Peyer's patch (tissue), 4 donors: Measurements from ENCODE around the gene RXRG. TPM values are rescaled to one million over a fixed set of nuclear protein-coding genes. Genes with fewer than 3 reads are reported as not detected.
A peak's percentile ranks its signal among the peaks of the same experiment; 100 is the strongest.

Experiments
- DNase-seq, 3 donors: peaks; one replicate each; pipeline ENCODE4 v3.0.0-alpha.2; 2017 to 2019
- H3K27ac ChIP-seq, 4 donors: fragments of 200-600 bp; sonication (generic); one replicate each; pipeline ENCODE4 v1.5.1; 2016 to 2019
- H3K27me3 ChIP-seq, 2 donors: fragments of 200-600 bp; sonication (generic); one replicate each; pipeline ENCODE4 v1.5.1; 2019
- H3K36me3 ChIP-seq, 3 donors: fragments of 200-600 bp; sonication (generic); one replicate each; pipeline ENCODE4 v1.5.1; 2016 to 2019
- H3K4me1 ChIP-seq, 4 donors: fragments of 200-600 bp; sonication (generic); one replicate each; pipeline ENCODE4 v1.5.1; 2016 to 2019
- H3K4me3 ChIP-seq, 4 donors: fragments of 200-600 bp; sonication (generic); 1 replicate in 3 of 4; 2 replicates in 1 of 4; pipeline ENCODE4 v1.5.1; 2016 to 2019; ENCODE audit warnings: mild to moderate bottlenecking in 1 of 4
- H3K9me3 ChIP-seq, 4 donors: fragments of 200-600 bp; sonication (generic); one replicate each; pipeline ENCODE4 v1.5.1; 2016 to 2019; ENCODE audit warnings: mild to moderate bottlenecking in 1 of 4
- POLR2A ChIP-seq, 2 donors: fragments of 450-650 bp; IDR thresholded peaks; one replicate each; pipeline ENCODE4 v1.5.1; 2017; ENCODE audit warnings: antibody characterized with exemption in 2 of 2, mild to moderate bottlenecking in 2 of 2, moderate library complexity in 2 of 2
- total RNA-seq, 4 donors: library from RNA; depleted of rRNA; stranded (reverse); fragments of >200 nt; gene quantifications; one replicate each; pipeline ENCODE4 v1.1.0, GENCODE V29; 2016
- TF ChIP-seq, protein P1 (sequence below), 6 experiments: fragments of 450-650 bp in 4 of 6; fragments of 200-600 bp in 2 of 6; sonication (generic) in 1 of 6; IDR thresholded peaks; one replicate each; pipeline ENCODE4 v1.5.1; 2017 to 2019; ENCODE audit warnings: antibody characterized with exemption in 6 of 6, mild to moderate bottlenecking in 3 of 6, moderate library complexity in 1 of 6

The RXRG gene
- total RNA-seq, 4 donors from 2014 or later, result 10.7 TPM; not detected in 3

- TF ChIP-seq, protein P1, sequence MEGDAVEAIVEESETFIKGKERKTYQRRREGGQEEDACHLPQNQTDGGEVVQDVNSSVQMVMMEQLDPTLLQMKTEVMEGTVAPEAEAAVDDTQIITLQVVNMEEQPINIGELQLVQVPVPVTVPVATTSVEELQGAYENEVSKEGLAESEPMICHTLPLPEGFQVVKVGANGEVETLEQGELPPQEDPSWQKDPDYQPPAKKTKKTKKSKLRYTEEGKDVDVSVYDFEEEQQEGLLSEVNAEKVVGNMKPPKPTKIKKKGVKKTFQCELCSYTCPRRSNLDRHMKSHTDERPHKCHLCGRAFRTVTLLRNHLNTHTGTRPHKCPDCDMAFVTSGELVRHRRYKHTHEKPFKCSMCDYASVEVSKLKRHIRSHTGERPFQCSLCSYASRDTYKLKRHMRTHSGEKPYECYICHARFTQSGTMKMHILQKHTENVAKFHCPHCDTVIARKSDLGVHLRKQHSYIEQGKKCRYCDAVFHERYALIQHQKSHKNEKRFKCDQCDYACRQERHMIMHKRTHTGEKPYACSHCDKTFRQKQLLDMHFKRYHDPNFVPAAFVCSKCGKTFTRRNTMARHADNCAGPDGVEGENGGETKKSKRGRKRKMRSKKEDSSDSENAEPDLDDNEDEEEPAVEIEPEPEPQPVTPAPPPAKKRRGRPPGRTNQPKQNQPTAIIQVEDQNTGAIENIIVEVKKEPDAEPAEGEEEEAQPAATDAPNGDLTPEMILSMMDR (IDR thresholded peaks at IDR 0.05), result no peak
- TF ChIP-seq POLR2A (IDR thresholded peaks at IDR 0.05), result no peak
- Histone ChIP-seq H3K9me3 (no peaks in the 10 kb centered on the region), H3K4me1 (no peaks in the 10 kb centered on the region)
Observed at GRCh38 chr1:165402517-165403111, 42.3 kb downstream of the RXRG start.

GRCh38 chr1:165397944-165398343 lies 47.0 kb downstream of the RXRG start:
- Histone ChIP-seq H3K36me3 (no peaks in the 10 kb centered on the region), H3K4me3 (no peak overlapping the region), H3K4me1 (peaks cover 0 to 7% (median 0%) of the 10 kb centered on the region in 4 donors), H3K27me3 (no peaks in the 10 kb centered on the region), H3K9me3 (no peaks in the 10 kb centered on the region), H3K27ac (peak overlapping the region in 1 of 4 donors; percentile 35)
- TF ChIP-seq, protein P1 (IDR thresholded peaks at IDR 0.05), result no peak
- no peak for TF ChIP-seq POLR2A (IDR thresholded peaks at IDR 0.05)
- no peak for DNase-seq

More at GRCh38 chr1:165402517-165403111, 42.3 kb downstream of the RXRG start:
- DNase-seq, result no peak
- Histone ChIP-seq H3K4me3 (no peak overlapping the region), H3K36me3 (no peaks in the 10 kb centered on the region), H3K27me3 (no peaks in the 10 kb centered on the region), H3K27ac (no peak overlapping the region)

DNA sequence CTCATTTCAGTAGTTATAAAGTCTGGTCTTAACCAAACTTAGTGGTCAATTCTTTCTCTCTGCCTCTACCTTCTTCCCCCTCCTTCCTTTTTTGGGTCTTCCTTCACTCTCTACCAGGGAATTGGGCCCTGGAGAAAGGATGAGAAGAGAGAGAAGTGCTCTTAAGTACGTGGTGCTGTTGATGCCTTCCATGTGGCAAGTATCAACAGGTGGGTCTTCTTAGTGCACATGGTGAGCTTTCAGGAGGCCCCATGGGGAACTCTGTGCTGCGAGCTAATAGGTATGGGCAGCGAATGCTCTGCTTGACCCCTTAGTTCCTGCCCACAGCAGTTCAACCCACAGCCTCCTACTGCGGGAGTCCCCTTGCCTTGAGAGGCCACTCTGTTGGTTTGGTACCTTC lies 49.0 kb downstream of the RXRG start:
- Histone ChIP-seq H3K27ac (no peak overlapping the region), H3K9me3 (no peaks in the 10 kb centered on the region), H3K27me3 (no peaks in the 10 kb centered on the region), H3K4me3 (no peak overlapping the region), H3K4me1 (peaks cover 0 to 8% (median 0%) of the 10 kb centered on the region in 4 donors), H3K36me3 (no peaks in the 10 kb centered on the region)
- TF ChIP-seq, protein P1 (IDR thresholded peaks at IDR 0.05), result no peak
- TF ChIP-seq POLR2A (IDR thresholded peaks at IDR 0.05), result no peak
- DNase-seq, result no peak

DNA sequence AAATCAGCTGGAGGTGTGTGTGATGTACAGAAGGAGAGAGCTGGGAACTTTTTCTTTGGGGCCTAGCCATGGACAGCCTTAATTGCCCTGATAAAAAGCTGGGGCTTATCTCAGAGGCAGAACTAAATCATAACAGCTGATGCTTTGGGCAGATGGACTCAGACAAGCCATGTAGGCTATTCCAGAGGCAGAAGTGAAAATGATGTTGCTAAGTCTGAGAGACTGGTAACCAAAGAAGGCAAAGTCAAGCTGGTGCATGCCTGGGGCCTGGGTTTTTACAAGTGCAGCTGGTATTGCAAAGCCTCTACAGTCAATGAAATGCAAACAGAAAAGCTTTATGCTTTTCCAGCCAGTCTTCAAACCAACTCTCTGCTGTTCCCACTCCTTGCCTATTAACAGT lies 49.4 kb downstream of the RXRG start:
- no peaks in the 10 kb centered on the region for H3K36me3 ChIP-seq
- H3K4me1 ChIP-seq, result peaks cover 0 to 8% (median 0%) of the 10 kb centered on the region in 4 donors
- H3K27me3 ChIP-seq, result no peaks in the 10 kb centered on the region
- DNase-seq, result no peak
- TF ChIP-seq, protein P1 (IDR thresholded peaks at IDR 0.05), result no peak
- no peak for TF ChIP-seq POLR2A (IDR thresholded peaks at IDR 0.05)
- no peak overlapping the region for H3K4me3 ChIP-seq
- no peak overlapping the region for H3K27ac ChIP-seq
- no peaks in the 10 kb centered on the region for H3K9me3 ChIP-seq

DNA sequence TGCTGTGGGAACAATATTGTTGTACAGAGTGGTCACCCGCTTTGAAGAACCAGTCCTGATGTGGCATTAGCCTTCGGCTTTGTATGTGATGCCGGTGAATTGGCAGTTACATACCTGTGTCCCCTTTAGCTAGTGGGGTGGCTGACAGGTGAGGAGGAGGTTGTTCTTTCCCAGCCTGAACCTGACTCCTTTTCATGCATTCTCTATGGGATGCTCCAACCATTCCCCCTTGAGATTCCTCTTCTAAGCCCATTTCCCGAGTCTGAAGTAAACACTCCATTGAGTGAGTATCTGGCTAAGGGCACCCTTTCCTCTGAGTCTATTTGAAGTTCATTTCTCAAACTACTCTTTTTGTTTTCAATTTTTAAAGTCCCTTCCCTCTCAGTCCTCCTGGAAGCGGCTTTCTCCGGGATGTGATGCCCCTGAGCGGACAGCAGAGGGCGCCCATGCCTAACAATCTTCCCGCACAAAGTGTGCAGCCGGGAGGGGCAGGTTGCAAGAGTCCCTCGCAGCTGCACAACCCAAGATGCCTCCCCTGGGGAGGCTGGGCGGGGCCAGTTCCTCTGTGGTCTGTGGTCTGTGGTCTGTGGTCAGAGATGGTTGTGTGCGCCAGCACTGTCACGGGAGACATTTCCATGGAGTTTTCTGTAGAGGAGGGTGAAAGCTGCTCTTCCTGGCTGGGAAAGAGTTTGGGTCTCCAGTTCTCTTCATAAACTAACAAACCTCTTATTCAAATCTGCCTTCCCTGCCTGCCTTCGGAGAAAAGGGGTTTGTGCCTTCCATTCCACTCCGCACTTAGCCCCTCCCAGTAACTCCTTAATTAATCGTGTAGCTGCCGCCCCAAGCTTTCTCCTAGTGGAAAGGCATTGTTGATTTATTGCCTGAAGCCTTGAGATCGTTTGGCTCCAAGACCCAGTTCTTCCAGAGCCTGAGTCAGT lies 52.0 kb downstream of the RXRG start:
- H3K4me3 ChIP-seq, result peak overlapping the region in 1 of 4 donors; percentile 10
- H3K27me3 ChIP-seq, result no peaks in the 10 kb centered on the region
- peaks cover 0 to 8% (median 0%) of the 10 kb centered on the region in 4 donors for H3K4me1 ChIP-seq
- H3K27ac ChIP-seq, result no peak overlapping the region
- DNase-seq, result peak; percentile 83 to 94 (median 83)
- no peaks in the 10 kb centered on the region for H3K9me3 ChIP-seq
- no peaks in the 10 kb centered on the region for H3K36me3 ChIP-seq
- TF ChIP-seq, protein P1 (IDR thresholded peaks at IDR 0.05), result peak; percentile 73 to 88 (median 84)
- TF ChIP-seq POLR2A (IDR thresholded peaks at IDR 0.05), result no peak
